GM12878 (cell line): ENCODE data around the gene TMEM106A. TPM values are rescaled to one million over a fixed set of nuclear protein-coding genes. Genes with fewer than 3 reads are reported as not detected.

Source experiments
- ATAC-seq: fragments of 200-7000 bp; cut with Tn5 transposase; 3 replicates; pipeline ENCODE4 v1.9.1; 2020; ENCODE audit warnings: mild to moderate bottlenecking, moderate library complexity
- BruUV-seq: library from RNA; stranded (reverse); fragments of 400-500 nt; replicated peaks from 2 replicates; lab custom pipeline; 2021; lab: Mats Ljungman, UMichigan
- CTCF ChIA-PET: fragments of 300-600 bp; sonication (Branson Sonifier 250); formaldehyde crosslinking; extraction: SDS; loops from one replicate; lab custom pipeline; 2021; ENCODE audit warnings: inconsistent platforms; lab: Yijun Ruan, JAX
- POLR2A ChIA-PET: fragments of 350-600 bp; formaldehyde crosslinking; extraction: SDS; loops from one replicate; lab custom pipeline; 2021; ENCODE audit warnings: inconsistent platforms; lab: Charles Lee
- RAD21 ChIA-PET: fragments of 300-600 bp; sonication (Branson Sonifier 250); formaldehyde crosslinking; loops from one replicate; lab custom pipeline; 2023; ENCODE audit warnings: antibody characterized with exemption; ENCODE audit not compliant: unreplicated experiment; lab: Charles Lee
- SMC1A ChIA-PET: fragments of 300-600 bp; sonication (Branson Sonifier 250); formaldehyde crosslinking; loops from one replicate; lab custom pipeline; 2023; ENCODE audit not compliant: unreplicated experiment, uncharacterized antibody; lab: Charles Lee
- DNase-seq: peaks from one replicate; pipeline ENCODE4 v3.0.0-alpha.2; 2011; ENCODE audit warnings: low read depth, low spot score
- FAIRE-seq: peaks from 3 replicates; lab custom pipeline; 2011; peaks lifted over from hg19 to GRCh38; lab: Jason Lieb, UNC
- H2AFZ ChIP-seq: 2 replicates; pipeline ENCODE4 v1.6.0; 2011; ENCODE audit warnings: low read depth, low read length, control low read depth; ENCODE audit not compliant: control insufficient read depth
- H3K27ac ChIP-seq: 2 replicates; pipeline ENCODE4 v1.5.1; 2011; ENCODE audit warnings: control low read depth; ENCODE audit not compliant: control insufficient read depth, insufficient read depth
- H3K27me3 ChIP-seq, 2 experiments: replicated peaks in 1 of 2; 2 replicates each; pipeline versions ENCODE4 v1.6.0 to v1.6.1; 2011; ENCODE audit warnings: low read length in 1 of 2; ENCODE audit not compliant: control insufficient read depth in 2 of 2, insufficient read depth in 2 of 2
- H3K36me3 ChIP-seq, 2 experiments: 2 replicates each; pipeline ENCODE4 v1.5.1; 2011; ENCODE audit warnings: low read length in 1 of 2; ENCODE audit not compliant: control insufficient read depth in 2 of 2, insufficient read depth in 2 of 2
- H3K4me1 ChIP-seq: 2 replicates; pipeline ENCODE4 v1.6.1; 2011; ENCODE audit warnings: mild to moderate bottlenecking, low read length, moderate library complexity, mixed read lengths; ENCODE audit not compliant: control insufficient read depth, insufficient read depth
- H3K4me2 ChIP-seq: 2 replicates; pipeline ENCODE4 v1.6.0; 2011; ENCODE audit warnings: control low read depth; ENCODE audit not compliant: control insufficient read depth, insufficient read depth
- H3K4me3 ChIP-seq: fragments of 200-600 bp; sonication (generic); 2 replicates; pipeline ENCODE4 v1.5.1; 2016
- H3K79me2 ChIP-seq: 2 replicates; pipeline ENCODE4 v1.6.0; 2011; ENCODE audit warnings: low read length; ENCODE audit not compliant: control insufficient read depth, insufficient read depth
- H3K9ac ChIP-seq: 2 replicates; pipeline ENCODE4 v1.8.0; 2011; ENCODE audit warnings: low read length, control low read depth, mixed read lengths; ENCODE audit not compliant: control insufficient read depth, insufficient read depth
- H3K9me3 ChIP-seq: replicated peaks from 3 replicates; pipeline ENCODE4 v1.5.1; 2011; ENCODE audit warnings: mild to moderate bottlenecking, low read length; ENCODE audit not compliant: control insufficient read depth, insufficient read depth
- H4K20me1 ChIP-seq: 2 replicates; pipeline ENCODE4 v1.6.0; 2011; ENCODE audit not compliant: control insufficient read depth, insufficient read depth
- BCL11A ChIP-seq: IDR thresholded peaks from 2 replicates; pipeline ENCODE4 v1.6.1; 2011; ENCODE audit warnings: low read depth, low read length
- BHLHE40 ChIP-seq, 2 experiments: fragments of 450-650 bp in 1 of 2; IDR thresholded peaks; 2 replicates each; pipeline ENCODE4 v1.6.1; 2011 to 2017; ENCODE audit warnings: low read depth in 2 of 2, borderline replicate concordance in 1 of 2, improper control_type of control experiment in 1 of 2, low read length in 1 of 2, mild to moderate bottlenecking in 1 of 2
- BMI1 ChIP-seq: fragments of 450-650 bp; IDR thresholded peaks from 2 replicates; pipeline ENCODE4 v1.6.1; 2016; ENCODE audit warnings: mild to moderate bottlenecking, moderate library complexity, borderline replicate concordance
- E2F4 ChIP-seq: IDR thresholded peaks from 2 replicates; pipeline ENCODE4 v1.6.1; 2012; ENCODE audit warnings: low read depth, low read length, improper control_type of control experiment
- HCFC1 ChIP-seq: fragments of 150-350 bp; IDR thresholded peaks from 2 replicates; pipeline ENCODE4 v1.6.1; 2014; ENCODE audit warnings: low read length
- IKZF1 ChIP-seq: fragments of 450-650 bp; conservative IDR thresholded peaks from 2 replicates; pipeline ENCODE4 v1.6.1; 2017; ENCODE audit warnings: antibody characterized with exemption, mild to moderate bottlenecking
- KLF5 ChIP-seq: fragments of 450-650 bp; IDR thresholded peaks from 2 replicates; pipeline ENCODE4 v1.6.1; 2014; ENCODE audit warnings: mild to moderate bottlenecking; ENCODE audit not compliant: partially characterized antibody
- MEF2B ChIP-seq: fragments of 450-650 bp; IDR thresholded peaks from 2 replicates; pipeline ENCODE4 v1.6.1; 2018; ENCODE audit warnings: mild to moderate bottlenecking, moderate library complexity; ENCODE audit not compliant: partially characterized antibody, poor library complexity, severe bottlenecking
- RAD51 ChIP-seq: fragments of 450-650 bp; IDR thresholded peaks from 2 replicates; pipeline ENCODE4 v1.6.1; 2016; ENCODE audit warnings: moderate library complexity, mild to moderate bottlenecking, inconsistent platforms
- RUNX3 ChIP-seq: IDR thresholded peaks from 2 replicates; pipeline ENCODE4 v1.6.1; 2012; ENCODE audit warnings: low read length, inconsistent platforms
- SMAD5 ChIP-seq: IDR thresholded peaks from 2 replicates; pipeline ENCODE4 v1.6.1; 2016; ENCODE audit warnings: antibody characterized with exemption, low read depth
- TAF1 ChIP-seq: IDR thresholded peaks from 2 replicates; pipeline ENCODE4 v1.6.1; 2011; ENCODE audit warnings: mild to moderate bottlenecking, low read depth, low read length, borderline replicate concordance
- TBL1XR1 ChIP-seq: IDR thresholded peaks from 2 replicates; pipeline ENCODE4 v1.6.1; 2012; ENCODE audit warnings: low read depth, low read length, improper control_type of control experiment
- ZBED1 ChIP-seq: IDR thresholded peaks from 2 replicates; pipeline ENCODE4 v1.6.1; 2016; ENCODE audit warnings: borderline replicate concordance
- ZNF687 ChIP-seq: fragments of 450-650 bp; IDR thresholded peaks from 2 replicates; pipeline ENCODE4 v1.6.1; 2017; ENCODE audit warnings: mild to moderate bottlenecking, moderate library complexity
- WGBS: methylation state at CpG from one replicate; pipeline ENCODE4 v1.1.6; 2016; ENCODE audit warnings: low lambda C conversion rate; ENCODE audit not compliant: insufficient replicate concordance, insufficient coverage; ENCODE audit errors: missing lambda C conversion rate; 5-methylcytosine and 5-hydroxymethylcytosine counted together
- in situ Hi-C: fragments of 300-500 bp; cut with MboI; formaldehyde crosslinking; loops from 9 replicates; pipeline ENCODE4 v1.14.3; 2018; ENCODE audit warnings: mixed read lengths
- intact Hi-C: fragments of 100-400 bp; cut with micrococcal nuclease; formaldehyde crosslinking; loops from one replicate; pipeline ENCODE4 v1.14.2; 2022; ENCODE audit not compliant: unreplicated experiment
- polyA plus RNA-seq, 11 experiments: library from polyadenylated mRNA; depleted of rRNA in 4 of 11; unstranded in 6 of 11; stranded (reverse) in 5 of 11; fragments of >200 nt; fragmentation: Nextera tagmentation in 4 of 11; fragmentation: Illumina TruSeq in 1 of 11; extraction: Ambion mirVana in 4 of 11; extraction: Trizol in 1 of 11; gene quantifications; 1 replicate in 1 of 11; 2 replicates in 10 of 11; pipeline versions ENCODE4 v1.2.1 to v1.2.3, GENCODE V29; 2011 to 2016; ENCODE audit warnings: inconsistent platforms in 2 of 11, missing spikeins in 2 of 11, low read depth in 1 of 11
- total RNA-seq, 4 experiments: library from RNA; depleted of rRNA in 3 of 4; stranded (reverse); fragments of >200 nt in 3 of 4; fragmentation: Illumina TruSeq in 1 of 4; extraction: Trizol in 1 of 4; gene quantifications; 2 replicates each; pipeline versions ENCODE4 v1.2.1 to v1.2.3, GENCODE V29; 2013 to 2021

Gene TMEM106A
- total and polyA plus RNA-seq, 10 of the 15 experiments (the other 5 are each of a cell fraction or from before 2014, with no cell fraction given) = 2.3 to 18.7 (median 9.3) TPM

GRCh38 chr17:43170766-43171585 is 40.7 kb upstream of the TMEM106A start, which contains the start of gene NBR1:
TSS of gene NBR1 (plus strand) at chr17:43171214. CDS start at chr17:43175800, 4,586 bp downstream.
- ATAC-seq (peak; percentile 88), FAIRE-seq (peak; percentile 95), DNase-seq (peak; percentile 100)
- intact Hi-C loops = loop anchor here (1.0 kb wide), 1 partner anchor 46 kb away; the partner anchor contains the start of gene BRCA1
- in situ Hi-C loops = loop anchor here (5.0 kb wide), 1 partner anchor 36 kb away; no protein-coding TSS in a partner anchor
- CTCF ChIA-PET = interaction anchor here (0.6 to 2.0 kb wide), 5 partner anchors 40 to 173 kb away, joined by 3 to 9 read pairs (median 4); partner anchors contain the start of genes RPL27 and TMEM106A
- H3K9me3 ChIP-seq = no peaks in the 10 kb centered on the region
- H3K4me3 ChIP-seq = peak within 1 kb of the TSS; percentile 78
- POLR2A ChIA-PET = interaction anchor here (0.5 to 1.7 kb wide), 6 partner anchors 41 to 494 kb away, joined by 3 to 17 read pairs (median 5); partner anchors contain the start of genes BRCA1, PLEKHH3 and TMEM106A
- H3K4me2 ChIP-seq = peak within 1 kb of the TSS; percentile 99
- peak within 1 kb of the TSS; percentile 96 for H3K27ac ChIP-seq
- SMC1A ChIA-PET = interaction anchor here (1.1 to 1.7 kb wide), 7 partner anchors 42 to 164 kb away, joined by 4 to 10 read pairs (median 5); partner anchors contain the start of gene IFI35
- under 1% methylated on average over 41 of the region's 41 CpGs for WGBS
- H3K9ac ChIP-seq = peak within 1 kb of the TSS; percentile 93
- H3K79me2 ChIP-seq = peaks cover 30% of the 10 kb centered on the region
- RAD21 ChIA-PET = interaction anchor here (0.5 to 1.9 kb wide), 3 partner anchors 41 to 144 kb away, joined by 3 to 15 read pairs (median 8); partner anchors contain the start of gene TMEM106A
- BruUV-seq = no TSS peak
- H3K36me3 ChIP-seq = no peaks in the 10 kb centered on the region
- H3K27me3 ChIP-seq = no peaks in the 10 kb centered on the region
- no peaks in the 10 kb centered on the region for H4K20me1 ChIP-seq
- no peaks in the 10 kb centered on the region for H3K4me1 ChIP-seq
- peak within 1 kb of the TSS; percentile 96 for H2AFZ ChIP-seq
- 0 out of 2 replicates have a peak, but pooled peaks have one; percentile 12 for TF ChIP-seq ZNF687
- TF ChIP-seq TBL1XR1 = no peak
- peak; percentile 92 for TF ChIP-seq RUNX3
- TF ChIP-seq BMI1 = no peak
- TF ChIP-seq BCL11A = peak; percentile 20; the same call in 1 of the 2 replicates
- no peak for TF ChIP-seq ZBED1
- no peak for TF ChIP-seq MEF2B
- TF ChIP-seq SMAD5 = no peak
- peak; percentile 58 for TF ChIP-seq HCFC1
- TF ChIP-seq KLF5 = peak; percentile 29
- peak; percentile 81 for TF ChIP-seq TAF1
- TF ChIP-seq BHLHE40 (IDR thresholded peaks at IDR 0.05; ENCODE audit: borderline replicate concordance in 1 of 2, low read depth in 2 of 2, low read length in 1 of 2) = peak; percentile 24 to 26; a peak in 1 of 4 replicates
- no peak for TF ChIP-seq RAD51
- TF ChIP-seq IKZF1 = peak; percentile 76
- TF ChIP-seq E2F4 = no peak
